Measurements from ENCODE around the gene CTCFL. TPM values are rescaled to one million over a fixed set of nuclear protein-coding genes. Genes with fewer than 3 reads are reported as not detected.

Gene CTCFL
- total and polyA plus RNA-seq, 2 donors (not counting 3 experiments of a cell fraction or from before 2014, with no cell fraction given): not detected

DNA sequence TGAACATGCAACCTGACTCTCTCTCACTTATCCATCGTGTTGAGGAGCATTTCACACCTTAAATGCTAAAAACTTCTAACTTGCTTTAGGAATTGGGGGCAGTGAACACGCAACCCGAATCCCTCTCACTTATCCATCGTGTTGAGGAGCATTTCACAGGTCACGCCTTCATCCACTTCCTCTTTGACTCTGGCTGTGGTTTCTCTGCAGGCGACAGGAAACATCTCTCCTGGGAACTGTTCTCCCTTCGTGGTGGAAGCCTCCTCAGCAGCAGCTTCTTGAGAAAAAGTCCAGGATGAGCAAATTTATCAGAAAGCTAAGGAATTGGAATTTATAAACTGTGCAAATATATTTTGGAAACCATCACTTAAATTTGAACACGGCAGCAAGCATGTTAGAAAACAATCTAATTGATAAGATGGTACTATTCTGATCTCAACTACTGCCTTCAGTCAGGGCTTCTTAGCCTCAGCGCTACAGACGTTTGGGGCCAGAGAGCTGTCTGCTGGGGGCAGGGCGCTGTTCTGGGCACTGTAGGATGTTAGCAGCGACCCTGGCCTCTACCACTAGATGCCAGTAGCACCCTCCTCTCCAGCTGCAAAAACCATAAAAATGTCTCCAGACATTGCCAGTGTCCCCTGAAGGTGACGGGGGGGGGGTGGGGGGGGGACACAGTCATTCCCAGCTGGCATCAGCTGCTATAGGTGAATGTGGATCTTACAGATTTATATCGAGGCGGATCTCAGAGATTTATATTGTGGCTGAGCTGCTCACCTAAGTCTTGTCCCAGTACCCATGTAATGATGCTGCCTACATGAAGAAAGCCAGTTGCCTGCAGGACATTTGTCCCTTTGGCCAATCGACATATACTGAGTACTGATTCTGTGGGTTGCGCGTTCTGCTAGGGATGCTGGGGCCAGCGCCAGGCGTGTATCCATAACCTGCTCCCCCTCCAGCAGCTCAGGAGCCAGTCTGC lies 26.2 kb downstream of the CTCFL start:
- no peak overlapping the region for H3K27ac ChIP-seq (ENCODE audit: insufficient read depth, low read depth, low read length)
- POLR2A ChIA-PET: no interaction called here
- peaks cover 2% of the 10 kb centered on the region for H3K4me1 ChIP-seq (ENCODE audit: control insufficient read depth, extremely low read depth, insufficient read depth, low read length)
- intact Hi-C loops (cut with micrococcal nuclease) (loop anchor here (10.0 kb wide), 2 partner anchors 404 to 944 kb away; no protein-coding TSS in a partner anchor), dilution Hi-C loops (cut with MboI; ENCODE audit: extremely low pct_ligation_motif_present, low sequenced_read_pairs) (no loop called here)
- no TSS peak for BruUV-seq (replicated peaks)
- H3K4me2 ChIP-seq (ENCODE audit: insufficient read depth, low read length): no peak overlapping the region
- no peaks in the 10 kb centered on the region for H3K36me3 ChIP-seq (ENCODE audit: control insufficient read depth in 2 of 2, extremely low read depth in 1 of 2, insufficient read depth in 2 of 2, low read length in 2 of 2)
- no peaks in the 10 kb centered on the region for H4K20me1 ChIP-seq (replicated peaks; ENCODE audit: control insufficient read depth, extremely low read depth, insufficient read depth, low read length)
- CTCF ChIA-PET: interaction anchor here (0.8 to 2.4 kb wide), 21 partner anchors 9 to 721 kb away, joined by 3 to 15 read pairs (median 4); no protein-coding TSS in a partner anchor
- H3K27me3 ChIP-seq (ENCODE audit: control insufficient read depth in 2 of 2, insufficient read depth in 2 of 2, low read length in 2 of 2): peaks cover 13 to 18% of the 10 kb centered on the region in 2 experiments
- no peaks in the 10 kb centered on the region for H3K9me3 ChIP-seq (replicated peaks; ENCODE audit: control insufficient read depth, insufficient read depth, low read length)
- H3K9ac ChIP-seq (replicated peaks; ENCODE audit: extremely low read depth, insufficient read depth, low read length): no peak overlapping the region
- DNase-seq (ENCODE audit: low read depth, low spot score) (no peak), FAIRE-seq (no peak)
- H2AFZ ChIP-seq (ENCODE audit: low read depth, low read length): no peak overlapping the region
- H3K4me3 ChIP-seq (replicated peaks in 1 of 3; ENCODE audit: insufficient read depth in 1 of 3, low read depth in 1 of 3, low read length in 3 of 3): no peak overlapping the region
- no peak for TF ChIP-seq FOS (IDR thresholded peaks at IDR 0.05; ENCODE audit: borderline replicate concordance, insufficient read depth, low read length)
- TF ChIP-seq, protein P1, sequence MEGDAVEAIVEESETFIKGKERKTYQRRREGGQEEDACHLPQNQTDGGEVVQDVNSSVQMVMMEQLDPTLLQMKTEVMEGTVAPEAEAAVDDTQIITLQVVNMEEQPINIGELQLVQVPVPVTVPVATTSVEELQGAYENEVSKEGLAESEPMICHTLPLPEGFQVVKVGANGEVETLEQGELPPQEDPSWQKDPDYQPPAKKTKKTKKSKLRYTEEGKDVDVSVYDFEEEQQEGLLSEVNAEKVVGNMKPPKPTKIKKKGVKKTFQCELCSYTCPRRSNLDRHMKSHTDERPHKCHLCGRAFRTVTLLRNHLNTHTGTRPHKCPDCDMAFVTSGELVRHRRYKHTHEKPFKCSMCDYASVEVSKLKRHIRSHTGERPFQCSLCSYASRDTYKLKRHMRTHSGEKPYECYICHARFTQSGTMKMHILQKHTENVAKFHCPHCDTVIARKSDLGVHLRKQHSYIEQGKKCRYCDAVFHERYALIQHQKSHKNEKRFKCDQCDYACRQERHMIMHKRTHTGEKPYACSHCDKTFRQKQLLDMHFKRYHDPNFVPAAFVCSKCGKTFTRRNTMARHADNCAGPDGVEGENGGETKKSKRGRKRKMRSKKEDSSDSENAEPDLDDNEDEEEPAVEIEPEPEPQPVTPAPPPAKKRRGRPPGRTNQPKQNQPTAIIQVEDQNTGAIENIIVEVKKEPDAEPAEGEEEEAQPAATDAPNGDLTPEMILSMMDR (IDR thresholded peaks at IDR 0.05; ENCODE audit: extremely low read depth in 1 of 2, insufficient read depth in 1 of 2, low read depth in 1 of 2, low read length in 2 of 2): peak; percentile 6 to 50
- no peaks in the 10 kb centered on the region for H3K79me2 ChIP-seq (ENCODE audit: control insufficient read depth, insufficient read depth, low read length)
- no peaks in the 10 kb centered on the region for H3K9me1 ChIP-seq (replicated peaks; ENCODE audit: control insufficient read depth, extremely low read depth, insufficient read depth, low read length)

GRCh38 chr20:57496592-57496991 lies 28.3 kb downstream of the CTCFL start:
- Histone ChIP-seq H3K4me3 (replicated peaks in 1 of 3; ENCODE audit: insufficient read depth in 1 of 3, low read depth in 1 of 3, low read length in 3 of 3) (no peak overlapping the region), H4K20me1 (replicated peaks; ENCODE audit: control insufficient read depth, extremely low read depth, insufficient read depth, low read length) (no peaks in the 10 kb centered on the region), H3K4me1 (ENCODE audit: control insufficient read depth, extremely low read depth, insufficient read depth, low read length) (peaks cover 2% of the 10 kb centered on the region), H3K9me3 (replicated peaks; ENCODE audit: control insufficient read depth, insufficient read depth, low read length) (no peaks in the 10 kb centered on the region), H3K4me2 (ENCODE audit: insufficient read depth, low read length) (no peak overlapping the region), H3K27ac (ENCODE audit: insufficient read depth, low read depth, low read length) (no peak overlapping the region), H3K9ac (replicated peaks; ENCODE audit: extremely low read depth, insufficient read depth, low read length) (no peak overlapping the region), H2AFZ (ENCODE audit: low read depth, low read length) (no peak overlapping the region), H3K36me3 (ENCODE audit: control insufficient read depth in 2 of 2, extremely low read depth in 1 of 2, insufficient read depth in 2 of 2, low read length in 2 of 2) (no peaks in the 10 kb centered on the region), H3K9me1 (replicated peaks; ENCODE audit: control insufficient read depth, extremely low read depth, insufficient read depth, low read length) (no peaks in the 10 kb centered on the region), H3K79me2 (ENCODE audit: control insufficient read depth, insufficient read depth, low read length) (no peaks in the 10 kb centered on the region), H3K27me3 (ENCODE audit: control insufficient read depth in 2 of 2, insufficient read depth in 2 of 2, low read length in 2 of 2) (peaks cover 10 to 18% of the 10 kb centered on the region in 2 experiments)
- CTCF ChIA-PET: interaction anchor here (2.1 kb wide), 1 partner anchor 114 kb away, joined by 86 read pairs; no protein-coding TSS in a partner anchor
- DNase-seq (ENCODE audit: low read depth, low spot score) (no peak), FAIRE-seq (no peak)
- BruUV-seq (replicated peaks): no TSS peak
- TF ChIP-seq MAX (IDR thresholded peaks at IDR 0.05; ENCODE audit: insufficient read depth, insufficient read length): no peak
- no peak for TF ChIP-seq EZH2 (IDR thresholded peaks at IDR 0.05; ENCODE audit: borderline replicate concordance, low read depth, low read length, severe bottlenecking)
- no peak for TF ChIP-seq MYC (IDR thresholded peaks at IDR 0.05; ENCODE audit: low read depth, low read length)
- TF ChIP-seq, protein P1 (IDR thresholded peaks at IDR 0.05; ENCODE audit: extremely low read depth in 1 of 2, insufficient read depth in 1 of 2, low read depth in 1 of 2, low read length in 2 of 2): no peak
- TF ChIP-seq POLR2AphosphoS5 (IDR thresholded peaks at IDR 0.05; ENCODE audit: insufficient read depth, low read depth, low read length): no peak
- TF ChIP-seq GATA2 (IDR thresholded peaks at IDR 0.05; ENCODE audit: insufficient read depth, insufficient read length, low read depth, low read length): no peak
- no peak for TF ChIP-seq POLR2A (IDR thresholded peaks at IDR 0.05; ENCODE audit: low read depth, low read length)
- POLR2A ChIA-PET: no interaction called here
- dilution Hi-C loops (cut with MboI; ENCODE audit: extremely low pct_ligation_motif_present, low sequenced_read_pairs): no loop called here
- intact Hi-C loops (cut with micrococcal nuclease): loop anchor here (10.0 kb wide), 2 partner anchors 402 to 942 kb away; no protein-coding TSS in a partner anchor

Measured in endothelial cell of umbilical vein (primary cell).